Keratinocyte (primary cell): ENCODE data around the gene HMSD. TPM values are rescaled to one million over a fixed set of nuclear protein-coding genes. Genes with fewer than 3 reads are reported as not detected.

ENCODE experiments used
- DNase-seq: peaks from one replicate; pipeline ENCODE4 v3.0.0-alpha.2; 2011; ENCODE audit warnings: low read depth, missing footprints, low spot score
- FAIRE-seq: peaks from 2 replicates; lab custom pipeline; 2011; peaks lifted over from hg19 to GRCh38; lab: Jason Lieb, UNC
- H2AFZ ChIP-seq: 2 replicates; pipeline ENCODE4 v1.6.0; 2012; ENCODE audit warnings: low read length, control low read depth, inconsistent platforms; ENCODE audit not compliant: control insufficient read depth
- H3K27ac ChIP-seq: 2 replicates; pipeline ENCODE4 v1.5.1; 2011; ENCODE audit warnings: low read length; ENCODE audit not compliant: control insufficient read depth, insufficient read depth
- H3K27me3 ChIP-seq: 3 replicates; pipeline ENCODE4 v1.6.0; 2011; ENCODE audit warnings: low read length; ENCODE audit not compliant: control insufficient read depth, insufficient read depth; ENCODE audit errors: extremely low read depth
- H3K36me3 ChIP-seq, 2 experiments: 2 replicates in 1 of 2; 3 replicates in 1 of 2; pipeline ENCODE4 v1.5.1; 2011; ENCODE audit warnings: low read length in 2 of 2, mild to moderate bottlenecking in 1 of 2; ENCODE audit not compliant: control insufficient read depth in 2 of 2, insufficient read depth in 2 of 2; ENCODE audit errors: extremely low read depth in 1 of 2
- H3K4me1 ChIP-seq: 3 replicates; pipeline ENCODE4 v1.5.1; 2011; ENCODE audit warnings: low read length; ENCODE audit not compliant: control insufficient read depth, insufficient read depth; ENCODE audit errors: extremely low read depth
- H3K4me2 ChIP-seq: 3 replicates; pipeline ENCODE4 v1.6.0; 2011; ENCODE audit warnings: low read depth, low read length; ENCODE audit not compliant: control insufficient read depth, insufficient read depth; ENCODE audit errors: extremely low read depth
- H3K4me3 ChIP-seq, 3 experiments: fragments of 200-600 bp in 1 of 3; sonication (generic) in 1 of 3; 2 replicates in 2 of 3; 3 replicates in 1 of 3; pipeline ENCODE4 v1.5.1; 2011 to 2016; ENCODE audit warnings: low read length in 3 of 3, mild to moderate bottlenecking in 3 of 3, control low read depth in 2 of 3, inconsistent platforms in 1 of 3, low read depth in 1 of 3, mixed read lengths in 1 of 3, mixed run types in 1 of 3, moderate library complexity in 1 of 3; ENCODE audit not compliant: control insufficient read depth in 2 of 3, insufficient read depth in 2 of 3; ENCODE audit errors: extremely low read depth in 1 of 3
- H3K79me2 ChIP-seq: 2 replicates; pipeline ENCODE4 v1.6.0; 2012; ENCODE audit warnings: low read length; ENCODE audit not compliant: control insufficient read depth, insufficient read depth
- H3K9ac ChIP-seq: 3 replicates; pipeline ENCODE4 v1.6.0; 2011; ENCODE audit warnings: low read length; ENCODE audit not compliant: control insufficient read depth, insufficient read depth; ENCODE audit errors: extremely low read depth
- H3K9me1 ChIP-seq: 3 replicates; pipeline ENCODE4 v1.6.0; 2011; ENCODE audit warnings: low read length; ENCODE audit not compliant: control insufficient read depth, insufficient read depth; ENCODE audit errors: extremely low read depth
- H3K9me3 ChIP-seq: 2 replicates; pipeline ENCODE4 v1.5.1; 2012; ENCODE audit warnings: low read depth, low read length; ENCODE audit not compliant: control insufficient read depth
- H4K20me1 ChIP-seq: 3 replicates; pipeline ENCODE4 v1.6.0; 2011; ENCODE audit warnings: low read length; ENCODE audit not compliant: control insufficient read depth, insufficient read depth; ENCODE audit errors: extremely low read depth
- CTCF ChIP-seq, 3 experiments: IDR thresholded peaks in 1 of 3; conservative IDR thresholded peaks in 1 of 3; optimal IDR thresholded peaks in 1 of 3; 2 replicates in 2 of 3; 3 replicates in 1 of 3; pipeline versions ENCODE3 to v1.5.1; 2011; ENCODE audit warnings: low read length in 3 of 3, mild to moderate bottlenecking in 3 of 3, moderate library complexity in 2 of 3, control low read depth in 1 of 3, inconsistent platforms in 1 of 3; ENCODE audit not compliant: insufficient read depth in 2 of 3; ENCODE audit errors: extremely low read depth in 1 of 3
- EZH2 ChIP-seq: IDR thresholded peaks from one replicate; pipeline ENCODE4 v1.6.1; 2012; ENCODE audit warnings: inconsistent platforms, mild to moderate bottlenecking, low read length, moderate library complexity
- dilution Hi-C: fragments of 300-500 bp; cut with MboI; formaldehyde crosslinking; loops from one replicate; pipeline ENCODE4 v1.7.0; 2020; ENCODE audit warnings: low sequenced_read_pairs; ENCODE audit not compliant: extremely low pct_ligation_motif_present
- polyA plus RNA-seq, 5 experiments: library from polyadenylated mRNA; depleted of rRNA in 3 of 5; stranded (reverse) in 3 of 5; stranded (forward) in 1 of 5; unstranded in 1 of 5; fragments of >200 nt; gene quantifications; 1 replicate in 1 of 5; 2 replicates in 3 of 5; 3 replicates in 1 of 5; pipeline versions ENCODE4 v1.2.1 to v1.2.3, GENCODE V29; 2011 to 2012; ENCODE audit warnings: missing spikeins in 2 of 5, low read depth in 1 of 5, low replicate concordance in 1 of 5

Gene HMSD
- polyA plus RNA-seq, 1 donor (not counting 4 experiments of a cell fraction or from before 2014, with no cell fraction given): 1.2 TPM

DNA sequence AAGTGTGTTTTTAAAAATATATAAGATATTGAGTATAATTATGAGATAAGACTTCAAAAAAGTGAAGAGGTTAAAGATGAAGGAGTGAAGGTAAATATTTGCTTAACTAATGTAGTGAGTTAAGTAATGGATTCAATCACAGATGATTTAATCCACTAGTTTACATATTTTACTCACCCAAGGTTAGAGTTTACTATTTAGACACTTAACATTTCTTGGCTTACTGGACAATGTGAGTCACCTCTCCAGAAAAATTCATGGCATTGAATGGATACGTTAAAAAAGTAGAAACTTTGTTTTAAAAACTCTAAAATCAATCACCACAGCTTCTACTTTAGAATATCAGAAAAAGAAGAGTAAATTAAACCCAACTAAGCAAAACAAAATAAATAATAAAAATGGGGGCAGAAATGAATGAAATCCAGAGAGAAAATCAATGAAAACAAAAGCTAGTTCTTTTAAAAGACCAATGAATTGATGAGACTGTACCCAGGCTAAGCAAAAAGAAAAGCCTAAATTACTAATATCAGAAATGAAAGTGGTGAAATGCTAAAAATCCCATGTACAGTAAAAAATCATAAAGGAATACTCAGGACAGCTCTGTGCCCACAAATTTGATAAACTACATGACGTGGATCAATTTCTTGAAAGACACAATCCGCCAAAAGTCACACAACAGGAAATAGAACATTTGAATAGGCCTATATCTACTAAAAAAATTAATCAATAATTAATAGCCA is 1.9 kb upstream of the HMSD start:
- no peak overlapping the region for H3K4me3 ChIP-seq
- H3K4me2 ChIP-seq: no peak overlapping the region
- H3K36me3 ChIP-seq: no peaks in the 10 kb centered on the region
- H3K79me2 ChIP-seq: no peaks in the 10 kb centered on the region
- no peak overlapping the region for H3K9ac ChIP-seq
- peaks cover 11% of the 10 kb centered on the region for H3K4me1 ChIP-seq
- H4K20me1 ChIP-seq: no peaks in the 10 kb centered on the region
- no peak for TF ChIP-seq CTCF (optimal IDR thresholded peaks at IDR 0.05 in 1 of 3, IDR thresholded peaks at IDR 0.05 in 1 of 3, conservative IDR thresholded peaks at IDR 0.05 in 1 of 3; ENCODE audit: extremely low read depth in 1 of 3, insufficient read depth in 2 of 3, low read length in 3 of 3)
- no peak for TF ChIP-seq EZH2
- FAIRE-seq (no peak), DNase-seq (no peak)
- no peak overlapping the region for H3K27ac ChIP-seq
- dilution Hi-C loops: no loop called here
- no peak overlapping the region for H2AFZ ChIP-seq
- no peaks in the 10 kb centered on the region for H3K9me1 ChIP-seq
- H3K9me3 ChIP-seq: no peaks in the 10 kb centered on the region
- no peaks in the 10 kb centered on the region for H3K27me3 ChIP-seq

GRCh38 chr18:63951302-63951705 is 2.2 kb downstream of the HMSD start:
- no peaks in the 10 kb centered on the region for H4K20me1 ChIP-seq
- TF ChIP-seq EZH2 (no peak), CTCF (optimal IDR thresholded peaks at IDR 0.05 in 1 of 3, IDR thresholded peaks at IDR 0.05 in 1 of 3, conservative IDR thresholded peaks at IDR 0.05 in 1 of 3; ENCODE audit: extremely low read depth in 1 of 3, insufficient read depth in 2 of 3, low read length in 3 of 3) (peak in 1 of 3 experiments; percentile 38)
- H3K9me1 ChIP-seq: no peaks in the 10 kb centered on the region
- H3K36me3 ChIP-seq: no peaks in the 10 kb centered on the region
- no peak overlapping the region for H3K4me3 ChIP-seq
- H3K4me1 ChIP-seq: peaks cover 11% of the 10 kb centered on the region
- no peak for DNase-seq
- H3K79me2 ChIP-seq: no peaks in the 10 kb centered on the region
- H2AFZ ChIP-seq: no peak overlapping the region
- dilution Hi-C loops: no loop called here
- no peak overlapping the region for H3K4me2 ChIP-seq
- FAIRE-seq: no peak
- H3K27ac ChIP-seq: no peak overlapping the region
- H3K9ac ChIP-seq: no peak overlapping the region
- H3K27me3 ChIP-seq: no peaks in the 10 kb centered on the region
- no peaks in the 10 kb centered on the region for H3K9me3 ChIP-seq
